Neural cell (in vitro differentiated cells): ENCODE measurements around the gene FRMD4A. TPM values are rescaled to one million over a fixed set of nuclear protein-coding genes. Genes with fewer than 3 reads are reported as not detected.
A peak's percentile ranks its signal among the peaks of the same experiment; 100 is the strongest.

Experiments used
- H2AFZ ChIP-seq: fragments of 200-600, 300-800 bp; sonication (generic), shearing (Covaris generic); 2 replicates; pipeline ENCODE4 v1.6.0; 2014; ENCODE audit warnings: low read depth, mild to moderate bottlenecking, antibody characterized with exemption, low read length, moderate library complexity
- H3F3A ChIP-seq: fragments of 200-600 bp; shearing (Covaris generic); 2 replicates; pipeline ENCODE4 v1.6.1; 2016; ENCODE audit warnings: mild to moderate bottlenecking, moderate library complexity, mixed read lengths, antibody characterized with exemption, low read length; ENCODE audit not compliant: insufficient read depth, poor library complexity, severe bottlenecking
- H3K27ac ChIP-seq: fragments of 200-600, 300-800 bp; sonication (generic), shearing (Covaris generic); 2 replicates; pipeline ENCODE4 v1.5.1; 2014; ENCODE audit warnings: mild to moderate bottlenecking, low read length, moderate library complexity
- H3K27me3 ChIP-seq: fragments of 300-800, 200-600 bp; sonication (generic), shearing (Covaris generic); 2 replicates; pipeline ENCODE4 v1.6.0; 2014; ENCODE audit warnings: mild to moderate bottlenecking, low read depth, low read length, moderate library complexity; ENCODE audit not compliant: insufficient read depth
- H3K36me3 ChIP-seq: fragments of 300-800, 200-600 bp; sonication (generic), shearing (Covaris generic); 2 replicates; pipeline ENCODE4 v1.5.1; 2014; ENCODE audit warnings: mild to moderate bottlenecking, antibody characterized with exemption, low read length, moderate library complexity; ENCODE audit not compliant: insufficient read depth
- H3K4me2 ChIP-seq: fragments of 300-800, 200-600 bp; sonication (generic), shearing (Covaris generic); 2 replicates; pipeline ENCODE4 v1.6.0; 2014; ENCODE audit warnings: mild to moderate bottlenecking, low read length
- H3K4me3 ChIP-seq: fragments of 300-800, 200-600 bp; sonication (generic), shearing (Covaris generic); 2 replicates; pipeline ENCODE4 v1.5.1; 2014; ENCODE audit warnings: mild to moderate bottlenecking, low read length, moderate library complexity
- H3K79me2 ChIP-seq: fragments of 200-600 bp; shearing (Covaris generic); replicated peaks from 2 replicates; pipeline ENCODE4 v1.6.0; 2014; ENCODE audit warnings: mild to moderate bottlenecking, low read length, moderate library complexity; ENCODE audit not compliant: insufficient read depth
- H3K9ac ChIP-seq: fragments of 300-800, 200-600 bp; sonication (generic), shearing (Covaris generic); 2 replicates; pipeline ENCODE4 v1.6.1; 2016; ENCODE audit warnings: mild to moderate bottlenecking, low read length, mixed read lengths
- H3K9me2 ChIP-seq: fragments of 200-600 bp; shearing (Covaris generic); 2 replicates; pipeline ENCODE4 v1.6.1; 2016; ENCODE audit warnings: mild to moderate bottlenecking, low read length, mixed read lengths; ENCODE audit not compliant: insufficient read depth
- H3K9me3 ChIP-seq: fragments of 200-600, 300-800 bp; sonication (generic), shearing (Covaris generic); 2 replicates; pipeline ENCODE4 v1.6.1; 2016; ENCODE audit warnings: mild to moderate bottlenecking, mixed run types, low read length, moderate library complexity, mixed read lengths
- H4K20me1 ChIP-seq: fragments of 200-600 bp; shearing (Covaris generic); 2 replicates; pipeline ENCODE4 v1.6.1; 2016; ENCODE audit warnings: mild to moderate bottlenecking, mixed run types; ENCODE audit not compliant: insufficient read depth
- CTCF ChIP-seq: fragments of 450-650 bp; IDR thresholded peaks from 2 replicates; pipeline ENCODE4 v1.5.1; 2014; ENCODE audit warnings: antibody characterized with exemption, mild to moderate bottlenecking, moderate library complexity; ENCODE audit not compliant: poor library complexity, severe bottlenecking
- EP300 ChIP-seq: fragments of 450-650 bp; conservative IDR thresholded peaks from 2 replicates; pipeline ENCODE4 v1.6.1; 2014; ENCODE audit warnings: antibody characterized with exemption, mild to moderate bottlenecking, moderate library complexity; ENCODE audit not compliant: poor library complexity, severe bottlenecking
- EZH2 ChIP-seq: fragments of 200-600, 300-800 bp; shearing (Covaris generic), sonication (generic); IDR thresholded peaks from 2 replicates; pipeline ENCODE4 v1.6.1; 2014; ENCODE audit warnings: antibody characterized with exemption, low read length, borderline replicate concordance, mild to moderate bottlenecking; ENCODE audit not compliant: insufficient read depth, poor library complexity, severe bottlenecking
- MXI1 ChIP-seq: fragments of 450-650 bp; conservative IDR thresholded peaks from 2 replicates; pipeline ENCODE4 v1.6.1; 2014; ENCODE audit warnings: antibody characterized with exemption, mild to moderate bottlenecking; ENCODE audit not compliant: poor library complexity, severe bottlenecking
- POLR2AphosphoS5 ChIP-seq: IDR thresholded peaks from 2 replicates; pipeline ENCODE4 v1.6.1; 2012
- RAD21 ChIP-seq: fragments of 450-650 bp; conservative IDR thresholded peaks from 2 replicates; pipeline ENCODE4 v1.6.1; 2014; ENCODE audit warnings: antibody characterized with exemption, mild to moderate bottlenecking, moderate library complexity
- REST ChIP-seq: IDR thresholded peaks from 2 replicates; pipeline ENCODE4 v1.6.1; 2012; ENCODE audit warnings: borderline replicate concordance
- SMC3 ChIP-seq: fragments of 450-650 bp; conservative IDR thresholded peaks from 2 replicates; pipeline ENCODE4 v1.6.1; 2014; ENCODE audit warnings: antibody characterized with exemption, mild to moderate bottlenecking, moderate library complexity; ENCODE audit not compliant: poor library complexity
- TAF1 ChIP-seq: IDR thresholded peaks from 2 replicates; pipeline ENCODE4 v1.6.1; 2012; ENCODE audit warnings: low read depth
- polyA plus RNA-seq: library from polyadenylated mRNA; depleted of rRNA; stranded (reverse); fragments of >200 nt; gene quantifications from 2 replicates; pipeline ENCODE4 v1.2.3, GENCODE V29; 2014

Gene FRMD4A
- polyA plus RNA-seq, 1 donor from 2014 or later, result 36.5 TPM

- Histone ChIP-seq H3K4me2 (no peak overlapping the region), H3K27ac (no peak overlapping the region), H4K20me1 (no peaks in the 10 kb centered on the region), H3K36me3 (no peaks in the 10 kb centered on the region), H3K9ac (no peak overlapping the region), H3K27me3 (no peaks in the 10 kb centered on the region), H3K9me2 (no peaks in the 10 kb centered on the region), H3K79me2 (no peaks in the 10 kb centered on the region), H3F3A (no peaks in the 10 kb centered on the region), H3K9me3 (no peaks in the 10 kb centered on the region), H2AFZ (no peak overlapping the region), H3K4me3 (no peak overlapping the region)
- peak; percentile 41 for TF ChIP-seq CTCF
- TF ChIP-seq SMC3, result no peak
- TF ChIP-seq TAF1, result no peak
These were observed 298.2 kb downstream of the FRMD4A start for GRCh38 chr10:14032406-14032998.

- H3K9me2 ChIP-seq, result no peaks in the 10 kb centered on the region
- no peaks in the 10 kb centered on the region for H3F3A ChIP-seq
- no peak overlapping the region for H3K4me2 ChIP-seq
- H3K27ac ChIP-seq, result no peak overlapping the region
- no peak overlapping the region for H3K9ac ChIP-seq
- TF ChIP-seq POLR2AphosphoS5 (no peak), TAF1 (no peak), MXI1 (no peak), CTCF (no peak), SMC3 (no peak), EZH2 (no peak), REST (no peak), RAD21 (no peak), EP300 (no peak)
- H2AFZ ChIP-seq, result no peak overlapping the region
- no peaks in the 10 kb centered on the region for H3K36me3 ChIP-seq
- H3K4me3 ChIP-seq, result no peak overlapping the region
- H3K79me2 ChIP-seq, result no peaks in the 10 kb centered on the region
- no peaks in the 10 kb centered on the region for H4K20me1 ChIP-seq
- H3K27me3 ChIP-seq, result no peaks in the 10 kb centered on the region
- H3K9me3 ChIP-seq, result no peaks in the 10 kb centered on the region
These were observed 304.4 kb downstream of the FRMD4A start for GRCh38 chr10:14026325-14026724.
